CD4-positive, alpha-beta T cell treated with Interleukin-17A for 1 hour (primary cell): ENCODE data around the gene GPAT2.
"Not testable (repeated sequence)": the region's sequence is repeated elsewhere in the genome, so short reads cannot be mapped to it uniquely, and the experiment has no call there.

Source experiments
- DNase-seq: peaks from one replicate; pipeline ENCODE4 v3.0.0-alpha.2; 2020

The GPAT2 gene, protein sequence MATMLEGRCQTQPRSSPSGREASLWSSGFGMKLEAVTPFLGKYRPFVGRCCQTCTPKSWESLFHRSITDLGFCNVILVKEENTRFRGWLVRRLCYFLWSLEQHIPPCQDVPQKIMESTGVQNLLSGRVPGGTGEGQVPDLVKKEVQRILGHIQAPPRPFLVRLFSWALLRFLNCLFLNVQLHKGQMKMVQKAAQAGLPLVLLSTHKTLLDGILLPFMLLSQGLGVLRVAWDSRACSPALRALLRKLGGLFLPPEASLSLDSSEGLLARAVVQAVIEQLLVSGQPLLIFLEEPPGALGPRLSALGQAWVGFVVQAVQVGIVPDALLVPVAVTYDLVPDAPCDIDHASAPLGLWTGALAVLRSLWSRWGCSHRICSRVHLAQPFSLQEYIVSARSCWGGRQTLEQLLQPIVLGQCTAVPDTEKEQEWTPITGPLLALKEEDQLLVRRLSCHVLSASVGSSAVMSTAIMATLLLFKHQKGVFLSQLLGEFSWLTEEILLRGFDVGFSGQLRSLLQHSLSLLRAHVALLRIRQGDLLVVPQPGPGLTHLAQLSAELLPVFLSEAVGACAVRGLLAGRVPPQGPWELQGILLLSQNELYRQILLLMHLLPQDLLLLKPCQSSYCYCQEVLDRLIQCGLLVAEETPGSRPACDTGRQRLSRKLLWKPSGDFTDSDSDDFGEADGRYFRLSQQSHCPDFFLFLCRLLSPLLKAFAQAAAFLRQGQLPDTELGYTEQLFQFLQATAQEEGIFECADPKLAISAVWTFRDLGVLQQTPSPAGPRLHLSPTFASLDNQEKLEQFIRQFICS

DNA sequence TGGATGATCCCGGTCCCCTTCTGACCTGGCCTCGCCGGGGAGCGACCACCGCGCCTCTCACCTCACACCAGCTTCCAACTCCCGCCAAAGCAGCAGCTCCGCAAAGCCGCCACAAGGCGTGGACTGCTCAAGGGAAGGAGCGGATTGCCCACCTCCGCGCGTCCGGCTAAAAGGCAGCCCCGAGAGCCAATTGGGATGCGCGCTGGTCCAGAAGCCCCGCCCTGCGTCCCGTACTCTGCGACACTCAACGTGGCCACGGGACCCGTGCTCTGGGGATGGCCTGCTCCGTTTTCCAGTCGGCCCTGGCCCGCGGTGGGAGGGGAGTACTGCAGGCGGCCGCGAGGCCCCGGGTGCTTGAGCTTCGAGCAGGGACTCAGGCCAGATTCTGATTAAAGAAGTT, at the start of gene GPAT2:
Gene GPAT2, minus strand, starts transcription at position 125 of the 400 bp plus-strand sequence. CDS start 2,557 bp downstream, outside the sequence.
- DNase-seq: not testable (repeated sequence)

DNA sequence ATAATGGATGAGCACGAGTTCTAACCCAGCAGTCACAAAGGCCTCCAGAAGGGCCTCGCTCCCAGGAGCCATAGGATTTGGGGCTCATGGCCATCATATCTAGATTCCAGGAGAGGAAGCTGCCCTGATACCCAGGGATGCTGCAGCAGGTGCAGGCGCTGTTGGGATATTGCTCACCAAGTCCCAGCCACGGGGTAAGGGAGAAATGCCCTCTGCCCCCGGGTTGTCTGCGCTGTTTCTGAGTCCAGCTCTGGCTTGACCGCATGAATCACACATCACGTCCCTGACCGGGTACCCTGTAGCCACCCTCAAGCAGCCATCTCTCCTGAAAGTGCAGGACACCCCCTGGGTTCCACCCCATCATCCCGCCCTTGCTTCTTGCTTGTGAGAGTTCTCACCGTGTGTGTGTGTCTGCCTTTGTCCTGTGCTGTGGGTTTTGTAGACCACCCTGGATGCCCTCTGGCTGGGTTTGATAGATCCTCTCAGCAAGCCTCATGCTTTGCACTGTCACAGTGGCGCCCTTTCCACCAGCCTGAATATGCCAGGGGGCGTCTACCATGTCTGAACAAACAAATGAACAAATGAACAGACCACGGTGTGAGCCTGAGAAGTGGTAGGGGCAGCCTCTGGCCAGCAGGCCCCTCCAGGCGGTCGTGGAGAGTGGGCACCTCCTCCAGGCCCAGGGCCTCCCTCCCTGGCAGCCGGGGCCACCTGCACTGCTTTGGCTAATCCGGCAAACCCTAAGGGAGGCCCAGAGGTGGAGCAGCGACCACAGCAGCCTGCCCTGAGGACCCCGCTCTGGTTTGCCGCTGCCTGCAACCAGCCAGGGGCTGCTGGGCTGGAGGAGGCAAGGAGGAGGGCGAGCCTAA, 49.5 kb upstream of the GPAT2 start:
- DNase-seq: no peak

DNA sequence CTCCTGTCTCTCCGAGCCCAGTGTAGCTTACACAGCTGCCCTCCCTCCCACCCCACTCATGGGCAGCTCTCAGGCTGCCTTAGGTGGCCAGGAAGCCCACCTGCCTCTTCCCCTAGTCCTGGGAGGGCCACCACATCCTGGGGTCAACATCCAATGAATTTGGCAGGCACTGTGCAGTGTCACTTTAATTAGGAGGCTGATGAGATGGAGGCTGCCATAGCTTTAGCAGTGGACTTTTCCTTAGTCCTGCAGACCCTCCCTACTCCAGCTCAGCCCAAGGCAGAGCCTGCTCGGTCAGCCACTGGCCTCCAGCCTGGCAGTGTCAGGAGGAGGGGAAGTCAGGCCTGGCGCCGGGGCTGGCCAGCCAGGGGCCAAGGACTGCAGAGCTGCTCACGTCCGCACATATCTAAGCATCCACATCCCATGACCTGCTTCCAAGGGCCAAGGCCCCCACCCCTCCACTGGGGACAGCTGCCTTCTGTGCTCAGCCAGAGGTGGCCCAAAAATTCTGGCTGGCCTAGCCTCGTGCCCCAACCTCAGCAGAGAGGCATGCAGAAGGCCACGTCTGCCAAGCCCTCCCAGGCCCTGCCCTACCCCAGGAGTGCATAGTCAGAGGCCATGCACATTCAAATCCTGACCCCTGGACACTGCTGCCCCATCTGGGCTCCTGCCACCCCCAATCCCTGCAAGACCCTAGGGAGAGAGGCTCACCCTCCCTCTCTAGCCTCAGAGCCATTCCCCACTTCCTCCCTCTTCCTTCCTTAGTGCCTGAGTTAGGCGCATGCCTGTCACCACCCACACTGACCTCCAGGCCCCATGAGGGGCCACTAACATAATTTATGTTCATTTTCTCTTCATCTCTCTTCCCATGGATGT, 48.6 kb upstream of the GPAT2 start:
- DNase-seq: no peak

DNA sequence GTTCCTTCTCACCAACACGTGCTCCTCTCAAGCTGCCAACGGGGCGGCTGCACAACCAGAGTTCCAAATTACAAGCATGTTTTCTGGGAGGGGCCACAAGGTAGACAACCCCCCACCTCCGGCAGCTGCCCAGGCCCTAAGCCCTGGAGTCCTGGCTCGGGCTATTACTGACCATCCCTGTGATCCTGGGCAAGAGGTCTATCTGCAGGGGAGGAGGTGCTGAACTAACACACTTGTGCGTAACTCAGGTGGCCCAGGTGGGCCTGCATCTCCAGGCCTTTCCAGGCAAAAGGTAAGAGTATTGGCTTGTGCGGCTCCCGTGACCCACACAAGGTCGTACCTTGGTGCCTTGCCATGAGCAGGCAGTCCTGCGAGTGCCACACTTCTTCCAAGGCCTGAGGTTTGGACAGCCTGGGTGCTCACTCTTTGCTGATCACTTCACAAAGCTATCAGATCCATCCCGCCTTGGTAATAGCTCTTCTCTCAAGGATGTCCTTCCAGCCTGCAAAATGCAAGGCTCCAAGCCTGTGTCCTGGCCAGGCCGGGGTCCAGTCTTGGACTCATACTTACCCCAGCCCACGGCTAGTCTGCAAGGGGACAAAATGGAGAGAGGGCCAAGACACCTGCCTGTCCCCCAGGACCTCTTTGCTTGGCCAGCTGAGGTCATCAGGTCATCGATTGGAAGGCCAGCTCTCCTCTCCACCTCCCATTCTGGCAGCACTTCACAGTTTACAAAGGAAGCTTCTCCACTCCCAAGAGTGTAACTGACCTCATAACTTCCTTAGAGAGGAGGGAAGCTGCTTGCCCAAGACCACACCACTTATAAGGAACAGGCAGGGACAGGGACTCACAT, 47.7 kb upstream of the GPAT2 start:
- DNase-seq: no peak

DNA sequence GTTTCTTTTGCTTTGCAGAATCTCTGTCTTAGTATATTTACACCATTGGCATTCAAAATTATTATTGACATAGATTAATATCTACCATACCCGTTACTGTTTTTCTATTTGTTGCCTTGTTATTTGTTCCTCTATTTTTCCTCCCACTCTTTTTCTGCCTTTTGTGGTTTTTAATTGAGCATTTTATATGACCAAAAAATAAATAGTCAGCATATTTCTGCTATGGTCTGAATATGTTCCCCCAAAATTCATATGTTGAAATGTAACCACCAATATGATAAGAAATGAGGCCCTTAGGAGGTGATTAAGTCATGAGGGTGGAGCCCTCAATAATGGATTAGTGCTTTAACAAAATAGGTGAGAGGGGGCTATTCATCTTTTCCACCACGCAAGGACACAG, 46.3 kb upstream of the GPAT2 start:
- DNase-seq: no peak

DNA sequence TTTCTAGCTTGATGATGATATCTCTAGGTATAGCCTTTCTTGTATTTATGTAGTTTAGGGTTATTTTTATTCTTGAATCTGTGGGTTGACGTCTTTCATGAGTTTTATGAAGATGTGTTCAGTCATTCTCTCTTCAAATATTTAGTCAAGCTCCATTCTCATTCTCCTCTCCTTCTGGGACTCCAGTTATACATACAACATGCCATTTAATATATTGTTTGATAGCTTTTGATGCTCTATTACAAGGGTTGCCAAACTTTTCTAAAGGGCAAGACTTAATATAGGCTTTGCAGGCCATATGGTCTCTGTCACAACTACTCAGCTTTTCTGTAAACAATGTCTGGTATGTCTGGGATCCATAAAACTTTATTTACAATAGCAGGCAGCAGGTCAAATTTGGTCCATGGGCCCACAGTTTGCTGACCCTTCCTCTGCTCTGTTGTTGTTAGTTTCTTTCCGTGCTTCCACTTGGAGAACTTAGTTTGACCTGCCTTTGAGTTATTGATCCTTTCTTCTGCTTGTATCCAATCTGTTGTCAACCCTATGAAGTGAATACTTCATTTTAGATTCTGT, 40.6 kb upstream of the GPAT2 start:
- DNase-seq: no peak

DNA sequence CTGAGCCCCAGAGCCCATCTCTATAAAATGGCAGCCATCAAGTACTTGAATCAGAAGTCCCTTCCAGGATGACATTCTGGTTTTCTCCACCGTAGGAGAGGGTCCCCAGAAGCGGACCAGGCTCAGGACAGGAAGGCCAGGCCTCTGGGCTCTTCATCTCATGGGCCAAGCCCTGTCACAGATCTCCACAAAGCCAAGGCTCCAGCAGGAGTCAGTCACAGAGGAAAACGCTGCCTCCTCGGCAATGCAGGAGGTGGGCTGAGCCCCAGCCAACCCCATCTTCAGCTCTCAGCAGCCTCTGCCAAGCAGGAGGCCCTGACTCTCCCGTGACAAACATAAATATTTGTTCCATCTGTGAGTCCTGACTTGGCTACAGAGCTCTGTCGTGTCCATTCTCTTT, 39.4 kb upstream of the GPAT2 start:
- DNase-seq: no peak

DNA sequence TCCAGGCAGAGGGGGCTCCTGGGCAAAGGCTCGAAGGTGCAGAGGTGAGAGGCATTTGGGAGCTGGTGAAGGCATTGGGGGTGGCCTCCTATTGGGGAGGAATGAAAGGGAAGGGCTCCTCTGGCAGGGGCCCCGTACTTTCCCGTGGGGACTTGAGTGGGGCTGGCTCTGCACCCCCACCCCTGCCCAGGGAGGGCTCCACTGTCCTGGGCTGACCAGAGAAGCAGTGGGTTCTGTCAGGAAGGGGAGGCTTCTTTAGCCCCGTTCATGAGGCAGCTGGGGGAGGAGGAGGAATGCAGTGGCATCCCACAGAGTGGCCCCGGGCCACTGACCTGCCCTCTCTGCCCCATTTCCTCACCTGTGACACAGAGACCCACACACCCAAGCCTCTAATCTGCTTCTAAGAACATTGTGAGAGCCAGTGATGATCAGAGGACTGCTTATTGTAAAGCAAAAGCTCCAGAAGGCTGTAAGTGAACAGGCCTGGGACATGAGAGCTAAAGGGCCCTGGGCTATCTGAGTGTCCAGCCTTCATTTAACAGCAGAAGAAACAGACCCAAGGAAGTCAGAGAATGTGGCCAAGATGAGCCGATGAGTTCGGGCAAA, 38.6 kb upstream of the GPAT2 start:
- no peak for DNase-seq

DNA sequence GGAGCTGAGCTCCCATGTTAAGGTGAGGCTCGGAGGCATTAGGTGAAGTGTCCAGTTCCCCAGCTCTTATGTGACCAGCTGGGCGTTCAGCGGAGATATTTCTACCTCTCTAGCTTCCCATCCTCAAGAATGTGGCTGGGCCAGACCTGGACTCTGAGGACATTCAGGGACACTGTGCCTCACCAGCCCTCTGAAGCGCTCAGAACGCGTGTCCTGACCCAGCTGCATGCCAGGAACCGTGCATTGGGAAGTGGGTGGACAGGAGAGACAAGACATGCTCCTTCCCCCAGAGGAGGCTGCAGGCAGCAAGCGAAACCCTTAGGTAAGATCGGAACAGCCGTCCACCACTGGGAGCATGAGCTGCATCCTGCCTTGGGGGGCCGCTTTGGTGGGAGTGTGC, 38.0 kb upstream of the GPAT2 start:
- no peak for DNase-seq

DNA sequence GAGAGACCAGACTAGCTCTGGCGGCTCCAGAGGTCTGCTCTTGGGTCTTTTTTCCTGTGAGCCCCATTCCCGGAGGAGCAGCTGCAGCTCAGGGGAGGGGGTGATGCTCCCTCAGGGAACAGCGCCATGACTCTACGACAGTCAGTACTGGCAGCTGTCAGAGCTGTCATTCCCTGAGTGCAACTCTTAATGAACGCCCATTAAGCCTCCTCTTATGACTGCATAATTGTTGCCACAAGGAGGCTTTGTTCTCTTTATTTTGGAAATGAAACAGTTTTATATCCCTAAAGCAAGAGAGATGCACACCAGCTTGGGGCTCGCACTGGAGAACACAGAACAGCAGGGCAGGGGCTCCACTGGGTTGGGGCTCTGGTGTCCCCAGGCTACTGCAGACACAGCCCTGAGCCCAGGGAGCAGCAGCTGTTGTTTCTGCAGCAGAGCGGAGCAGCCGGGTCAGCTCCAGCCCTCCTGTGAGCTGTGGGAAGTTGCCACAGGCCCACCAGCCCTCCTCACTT, 37.3 kb upstream of the GPAT2 start:
- DNase-seq: not testable (repeated sequence)

DNA sequence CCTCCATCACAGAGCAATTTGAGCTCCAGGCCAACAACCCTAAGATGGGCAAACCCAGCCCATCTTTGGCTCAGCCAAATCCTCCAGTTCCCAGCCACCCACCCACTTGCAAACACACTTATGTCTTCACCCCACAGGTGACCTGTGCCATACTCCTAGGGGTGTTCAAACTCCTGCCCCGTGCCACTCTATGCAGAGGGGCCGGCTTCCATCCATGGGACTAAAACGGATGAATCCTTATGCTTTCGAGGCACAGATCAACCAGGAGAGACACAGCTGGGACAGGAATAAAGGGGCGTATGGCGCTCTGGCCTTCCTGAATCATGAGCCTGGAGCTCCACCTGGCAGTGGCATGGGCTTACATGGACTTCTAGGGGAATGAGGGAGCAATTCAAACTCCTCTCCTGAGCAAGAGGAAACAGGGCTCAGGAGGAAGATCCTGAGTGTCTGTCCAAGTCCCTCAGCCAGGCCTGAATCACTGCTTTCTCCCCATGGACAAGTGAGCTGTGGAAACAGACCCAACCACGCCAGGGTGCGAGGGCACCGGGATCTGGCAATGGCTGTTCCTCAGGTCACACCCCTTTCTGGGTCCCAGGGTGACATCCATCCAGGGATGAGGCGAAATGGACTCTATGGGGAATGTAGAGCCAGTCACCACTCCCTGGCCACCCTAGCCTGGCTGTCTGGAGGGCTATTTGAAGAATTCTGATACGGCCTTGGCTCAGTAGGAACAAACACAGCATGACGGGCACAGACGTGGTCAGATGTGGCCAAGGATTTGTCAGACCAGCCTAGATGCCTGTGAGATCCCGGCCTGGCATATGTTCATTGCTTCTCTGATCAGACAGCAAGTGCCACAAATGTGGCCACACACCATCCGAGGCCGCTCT, 36.6 kb upstream of the GPAT2 start:
- DNase-seq: not testable (repeated sequence)

DNA sequence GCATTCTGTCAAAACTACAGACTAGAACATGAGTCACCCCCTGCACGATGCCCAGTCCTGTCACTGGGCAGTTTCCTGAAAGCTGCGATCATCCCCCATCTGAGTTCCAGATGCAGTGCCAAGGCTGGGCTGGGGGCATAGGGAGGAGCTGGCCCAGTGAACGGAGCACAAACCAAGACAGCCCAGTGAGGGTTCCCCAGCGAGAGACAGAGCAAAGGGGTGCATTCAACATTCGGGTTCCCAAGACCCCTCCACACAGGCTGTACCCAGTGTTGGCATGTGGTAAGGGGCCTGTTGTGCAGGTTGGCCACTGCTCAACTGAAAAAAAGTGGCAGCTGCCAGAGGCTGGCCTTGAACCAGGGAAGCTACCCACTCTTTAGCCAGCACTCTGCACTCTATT, 35.6 kb upstream of the GPAT2 start:
- DNase-seq: not testable (repeated sequence)

DNA sequence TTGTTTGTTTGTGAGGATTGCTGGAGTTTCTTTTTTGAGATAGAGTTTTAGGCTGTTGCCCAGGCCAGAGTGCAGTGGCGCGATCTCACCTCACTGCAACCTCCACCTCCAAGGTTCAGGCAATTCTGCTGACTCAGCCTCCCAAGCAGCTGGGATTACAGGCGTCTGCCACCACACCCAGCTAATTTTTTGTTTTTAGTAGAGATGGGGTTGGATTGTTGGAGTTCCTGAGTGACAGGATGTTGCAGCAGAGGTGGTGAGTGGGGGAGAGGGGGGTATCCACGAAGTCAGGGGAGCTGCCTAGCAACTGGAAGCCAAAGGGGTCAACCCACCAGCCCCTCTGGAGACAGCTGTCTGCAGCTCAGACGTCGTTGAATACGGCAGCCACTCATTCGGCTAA, 35.2 kb upstream of the GPAT2 start:
- DNase-seq: not testable (repeated sequence)

DNA sequence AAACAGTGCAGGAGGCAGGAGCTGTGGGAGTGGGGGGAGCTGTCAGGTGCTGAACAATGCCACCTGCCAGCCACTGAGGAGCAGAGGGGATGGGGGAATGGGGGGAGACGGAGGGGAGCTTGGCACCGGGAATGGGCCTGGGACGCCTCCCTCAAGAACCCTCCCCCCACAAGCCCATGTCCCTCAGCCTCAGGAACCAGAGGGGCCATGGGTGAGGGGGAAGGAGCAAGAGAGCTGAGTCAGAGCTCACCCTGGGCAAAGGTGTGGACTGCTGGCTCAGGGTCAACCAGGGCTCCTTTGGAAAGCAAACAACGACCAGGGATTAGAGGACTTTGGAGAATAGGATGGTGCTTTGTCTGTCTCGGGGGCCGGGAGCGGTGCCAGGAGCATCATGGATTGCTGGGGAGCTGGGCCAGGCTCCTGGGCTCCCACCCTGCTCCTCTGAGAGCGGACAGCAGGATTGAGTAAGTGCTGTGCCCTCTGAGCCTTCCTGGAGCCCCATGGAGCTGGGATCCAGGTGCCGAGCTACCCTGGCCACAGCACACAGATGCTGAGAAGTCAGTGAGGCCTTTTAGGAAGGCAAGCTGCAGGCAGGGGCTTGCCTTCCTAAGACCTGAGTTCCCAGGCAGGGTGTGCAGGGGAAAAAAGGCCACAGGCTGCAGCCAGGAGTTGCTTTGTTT, 33.3 kb upstream of the GPAT2 start:
- DNase-seq: not testable (repeated sequence)

DNA sequence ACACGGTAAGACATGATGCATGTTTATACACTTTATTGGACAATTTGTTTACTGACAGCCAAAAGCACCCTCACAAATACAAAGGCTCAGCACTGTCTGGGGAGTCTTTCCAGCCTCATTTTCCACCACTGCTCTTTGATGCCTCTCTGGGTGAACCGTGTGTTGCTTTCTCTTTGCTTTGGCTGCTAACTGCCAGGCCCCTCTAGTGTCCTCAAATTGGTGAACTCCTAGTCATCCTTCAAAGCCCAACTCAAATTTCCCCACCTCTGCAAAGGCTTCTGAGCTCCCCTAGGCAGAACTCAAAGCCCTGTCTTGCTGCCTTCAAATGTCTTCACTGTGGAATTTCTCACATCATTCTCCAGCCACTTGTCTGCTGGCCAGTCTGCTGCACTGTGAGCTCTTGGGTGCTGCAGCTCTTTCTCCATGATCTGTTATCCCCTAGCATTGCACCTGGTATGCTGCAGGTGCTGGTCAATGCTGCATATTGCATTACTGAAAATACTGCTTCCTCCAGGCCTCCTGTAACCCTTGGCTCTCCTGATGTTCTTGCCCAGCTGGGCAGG, 32.5 kb upstream of the GPAT2 start:
- not testable (repeated sequence) for DNase-seq

DNA sequence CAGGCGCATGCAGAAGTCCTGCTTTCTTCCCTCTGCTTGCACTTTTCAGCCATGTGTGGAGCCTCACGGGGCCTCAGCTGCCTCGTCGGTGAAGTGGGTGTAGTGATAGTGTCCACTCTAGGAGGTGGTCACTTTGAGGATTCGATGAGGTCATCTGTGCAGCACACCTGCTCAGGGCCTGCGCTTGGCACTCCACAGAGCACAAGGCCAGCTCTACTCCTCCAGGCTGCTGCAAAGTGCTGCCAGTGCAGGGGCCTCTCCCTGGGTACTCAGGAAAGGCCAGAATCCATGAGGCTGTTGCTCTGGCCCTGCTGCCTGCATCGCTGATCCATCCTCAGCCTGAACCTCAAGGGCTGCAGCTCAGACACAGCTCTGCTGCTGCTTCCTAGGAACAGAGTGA, 31.8 kb upstream of the GPAT2 start:
- not testable (repeated sequence) for DNase-seq

DNA sequence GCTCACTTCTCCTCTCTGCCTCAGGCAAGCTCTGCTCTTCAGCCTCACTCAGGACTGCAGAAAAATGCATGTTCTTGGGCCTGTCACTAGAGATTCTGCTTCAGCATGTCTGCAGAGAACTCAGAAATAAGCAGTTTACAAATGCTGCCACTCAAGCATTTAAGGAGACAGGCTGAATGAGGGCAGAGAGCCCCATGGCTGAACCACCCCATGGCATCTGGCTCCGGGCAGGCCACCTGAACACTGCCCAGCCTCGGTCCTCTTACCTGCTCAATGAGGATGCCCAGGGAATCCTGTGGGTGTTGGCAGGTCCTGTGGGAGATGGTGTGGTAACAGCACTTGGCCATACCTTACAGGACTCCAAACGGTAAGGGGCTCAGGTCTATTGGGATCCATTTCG, 31.2 kb upstream of the GPAT2 start:
- DNase-seq: not testable (repeated sequence)

DNA sequence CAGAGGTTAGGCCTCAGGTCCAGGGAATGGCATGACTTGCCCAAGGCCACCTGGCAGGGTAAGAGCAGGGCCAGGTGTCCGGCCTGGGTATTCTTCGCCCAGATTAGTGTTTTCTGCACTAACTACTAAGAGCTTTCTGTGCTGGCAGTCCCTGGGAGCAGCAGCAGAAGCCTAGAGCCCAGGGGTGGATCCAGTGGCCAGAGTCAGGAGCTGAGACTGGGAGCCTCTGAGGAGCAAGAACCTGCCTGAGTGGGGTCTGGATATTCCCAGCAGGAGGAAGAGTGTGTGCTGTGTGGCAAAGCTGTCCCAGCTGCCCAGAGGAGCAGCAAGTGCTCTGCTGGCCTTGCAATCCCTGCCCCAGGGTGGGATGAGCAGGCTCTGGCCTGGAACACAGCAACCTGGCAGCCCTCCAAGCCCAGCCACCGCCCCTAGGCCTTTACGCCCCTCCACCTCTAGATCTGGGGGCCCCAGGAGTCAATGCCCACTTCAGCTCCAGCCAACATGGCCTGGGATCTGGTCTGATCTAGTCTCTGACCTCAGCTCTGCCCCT, 30.7 kb upstream of the GPAT2 start:
- no peak for DNase-seq
